Measurements from ENCODE around the gene TOB1. TPM values are rescaled to one million over a fixed set of nuclear protein-coding genes. Genes with fewer than 3 reads are reported as not detected.

Gene TOB1
- 10 to 100 TPM in 2 of 3 donors, 1 to 10 TPM in 1; 8.9 to 23.7 (median 10.3) TPM for polyA plus RNA-seq

DNA sequence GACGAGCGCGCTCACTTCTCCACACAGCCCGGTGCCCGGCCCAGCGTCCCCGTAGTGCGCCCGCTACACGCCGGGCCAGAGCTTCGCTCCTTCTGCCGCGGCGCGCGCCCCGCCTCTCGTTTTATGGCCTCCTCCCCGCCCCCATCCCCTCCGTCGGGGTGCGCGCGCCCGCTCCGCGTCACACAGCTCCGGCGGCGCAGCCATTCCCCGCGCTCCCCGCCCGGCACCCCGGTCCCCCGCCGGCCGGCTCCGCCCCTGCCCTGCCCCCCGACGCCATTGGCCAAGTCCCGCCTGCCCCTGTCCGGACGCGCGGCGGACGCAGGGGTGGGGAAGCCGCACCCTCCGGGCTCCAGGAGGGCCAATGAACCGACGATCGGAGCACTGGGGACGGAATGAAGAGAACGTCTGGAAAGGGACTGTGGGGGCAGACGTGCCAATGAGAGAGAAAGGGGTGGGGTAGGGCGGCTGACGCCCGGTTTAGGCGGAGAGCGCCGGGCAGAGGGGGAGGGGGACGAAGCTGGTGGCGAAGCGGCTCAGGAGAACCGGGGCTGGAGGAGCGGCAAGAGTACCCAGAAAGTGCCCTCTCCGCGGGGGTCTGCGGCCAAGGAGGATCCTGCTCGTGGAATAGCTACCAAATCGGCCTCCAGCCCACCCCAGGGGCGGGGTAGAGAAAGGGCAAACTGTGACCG lies at the start of gene TOB1:
Gene TOB1, minus strand, starts transcription at position 94 of the 689 bp plus-strand sequence. CDS start 2,337 bp downstream, outside the sequence.
- peak within 1 kb of the TSS; percentile 98 to 100 (median 99) for H3K4me3 Mint-ChIP-seq

DNA sequence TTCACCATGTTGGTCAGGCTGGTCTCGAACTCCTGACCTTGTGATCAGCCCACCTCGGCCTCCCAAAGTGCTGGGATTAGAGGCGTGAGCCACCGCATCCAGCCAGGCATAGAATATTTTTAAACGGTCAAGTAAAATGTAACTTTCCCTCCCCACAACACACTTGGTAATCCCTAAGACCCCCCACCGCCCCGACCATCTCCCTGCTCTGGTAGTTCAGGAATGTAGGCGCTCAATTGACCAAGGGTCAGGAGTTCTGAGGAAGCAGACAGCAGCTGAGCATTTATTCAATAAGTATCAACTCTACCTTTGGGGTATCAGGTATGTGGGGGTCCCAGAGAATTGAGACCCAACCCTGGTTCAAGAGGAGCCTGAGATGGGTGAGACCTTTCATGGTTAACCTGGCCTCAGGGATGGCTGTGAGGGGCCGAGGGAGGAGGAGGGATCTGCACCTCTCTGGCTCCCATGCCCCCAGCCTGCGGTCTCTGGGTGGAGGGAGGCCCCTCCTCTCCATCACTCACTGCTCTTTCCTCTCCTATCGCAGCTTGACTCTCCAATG lies 48.4 kb upstream of the TOB1 start:
- H3K4me1 Mint-ChIP-seq = peaks cover 28 to 29% of the 10 kb centered on the region in 2 donors
- peak overlapping the region in 1 of 6 donors; percentile 45 for H3K27ac Mint-ChIP-seq
- H3K4me3 Mint-ChIP-seq = no peak overlapping the region
- DNase-seq = no peak
- H3K36me3 Mint-ChIP-seq = no peaks in the 10 kb centered on the region
- H3K27me3 Mint-ChIP-seq (ENCODE audit: low read depth in 3 of 3) = peaks cover 8 to 11% (median 9%) of the 10 kb centered on the region in 3 donors
- no peaks in the 10 kb centered on the region for H3K9me3 Mint-ChIP-seq

More for the DNA sequence above, at the start of gene TOB1:
- H3K27ac Mint-ChIP-seq = peak within 1 kb of the TSS; percentile 95 to 99 (median 98)
- H3K4me1 Mint-ChIP-seq = peaks cover 46 to 49% of the 10 kb centered on the region in 2 donors
- peak; percentile 91 to 96 (median 93) for DNase-seq
- H3K27me3 Mint-ChIP-seq (ENCODE audit: low read depth in 3 of 3) = peaks cover 19 to 29% (median 22%) of the 10 kb centered on the region in 3 donors
- no peaks in the 10 kb centered on the region for H3K9me3 Mint-ChIP-seq
- peaks cover 0 to 14% (median 13%) of the 10 kb centered on the region in 3 donors for H3K36me3 Mint-ChIP-seq

DNA sequence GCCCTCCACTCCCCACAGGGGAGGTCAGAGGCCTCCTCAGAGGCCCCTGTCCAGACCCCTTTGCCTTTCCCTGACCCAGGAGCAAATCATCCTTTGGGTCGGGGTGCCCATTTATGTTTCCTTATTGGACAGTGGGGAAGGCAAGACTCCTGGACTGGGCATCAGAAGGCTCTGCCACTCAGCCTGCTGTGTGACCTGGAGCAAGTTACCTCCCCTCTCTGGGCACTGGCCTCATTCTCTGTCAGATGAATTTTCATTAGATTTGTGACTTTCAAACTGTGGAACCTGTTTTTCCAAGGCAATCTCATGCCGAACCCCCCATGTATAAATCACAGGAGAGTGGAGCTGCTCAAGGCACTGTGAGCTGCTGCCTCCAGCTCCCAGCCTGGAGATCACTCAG lies 47.0 kb upstream of the TOB1 start:
- no peaks in the 10 kb centered on the region for H3K9me3 Mint-ChIP-seq
- H3K27ac Mint-ChIP-seq = no peak overlapping the region
- H3K4me1 Mint-ChIP-seq = peaks cover 29% of the 10 kb centered on the region in 2 donors

DNA sequence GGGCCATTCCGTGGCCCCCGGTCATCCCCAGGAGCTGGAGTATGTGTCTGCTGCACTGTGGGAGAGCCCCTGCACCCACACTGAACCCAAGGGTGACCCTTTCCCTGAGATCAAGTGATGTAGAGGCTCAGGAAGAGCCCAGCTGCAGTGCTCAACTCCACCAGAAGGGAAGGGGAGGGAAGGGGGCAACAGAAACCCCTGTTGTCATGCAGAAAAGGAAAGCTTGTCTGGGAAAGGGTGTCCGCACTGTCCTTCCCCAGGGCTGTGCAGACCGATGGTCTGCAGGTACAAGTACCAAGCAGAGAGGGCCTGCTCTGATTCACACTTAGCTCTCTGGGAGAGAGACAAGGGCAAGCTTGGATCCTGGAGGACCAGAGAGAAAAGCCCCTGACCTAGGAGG lies 45.7 kb upstream of the TOB1 start:
- DNase-seq = no peak
- H3K36me3 Mint-ChIP-seq = peaks cover 0 to 4% (median 0%) of the 10 kb centered on the region in 3 donors
- H3K27me3 Mint-ChIP-seq (ENCODE audit: low read depth in 3 of 3) = peaks cover 9 to 12% (median 10%) of the 10 kb centered on the region in 3 donors
- no peaks in the 10 kb centered on the region for H3K9me3 Mint-ChIP-seq
- H3K4me1 Mint-ChIP-seq = peaks cover 29 to 32% of the 10 kb centered on the region in 2 donors
- H3K27ac Mint-ChIP-seq = peak overlapping the region in 2 of 6 donors; percentile 36 to 78
- H3K4me3 Mint-ChIP-seq = no peak overlapping the region

More for the DNA sequence above, 47.0 kb upstream of the TOB1 start:
- Mint-ChIP-seq H3K36me3 (peaks cover 0 to 3% (median 0%) of the 10 kb centered on the region in 3 donors), H3K4me3 (no peak overlapping the region), H3K27me3 (ENCODE audit: low read depth in 3 of 3) (peaks cover 8 to 11% (median 9%) of the 10 kb centered on the region in 3 donors)
- no peak for DNase-seq

- Mint-ChIP-seq H3K36me3 (peaks cover 0 to 4% (median 0%) of the 10 kb centered on the region in 3 donors), H3K27me3 (ENCODE audit: low read depth in 3 of 3) (peaks cover 9 to 12% (median 10%) of the 10 kb centered on the region in 3 donors), H3K4me3 (peak overlapping the region in 2 of 5 donors; percentile 18), H3K4me1 (peaks cover 29 to 32% of the 10 kb centered on the region in 2 donors), H3K9me3 (no peaks in the 10 kb centered on the region), H3K27ac (peak overlapping the region in 5 of 6 donors; percentile 64 to 100 (median 79))
- no peak for DNase-seq
Measured at GRCh38 chr17:50911450-50911849, 45.3 kb upstream of the TOB1 start.

DNA sequence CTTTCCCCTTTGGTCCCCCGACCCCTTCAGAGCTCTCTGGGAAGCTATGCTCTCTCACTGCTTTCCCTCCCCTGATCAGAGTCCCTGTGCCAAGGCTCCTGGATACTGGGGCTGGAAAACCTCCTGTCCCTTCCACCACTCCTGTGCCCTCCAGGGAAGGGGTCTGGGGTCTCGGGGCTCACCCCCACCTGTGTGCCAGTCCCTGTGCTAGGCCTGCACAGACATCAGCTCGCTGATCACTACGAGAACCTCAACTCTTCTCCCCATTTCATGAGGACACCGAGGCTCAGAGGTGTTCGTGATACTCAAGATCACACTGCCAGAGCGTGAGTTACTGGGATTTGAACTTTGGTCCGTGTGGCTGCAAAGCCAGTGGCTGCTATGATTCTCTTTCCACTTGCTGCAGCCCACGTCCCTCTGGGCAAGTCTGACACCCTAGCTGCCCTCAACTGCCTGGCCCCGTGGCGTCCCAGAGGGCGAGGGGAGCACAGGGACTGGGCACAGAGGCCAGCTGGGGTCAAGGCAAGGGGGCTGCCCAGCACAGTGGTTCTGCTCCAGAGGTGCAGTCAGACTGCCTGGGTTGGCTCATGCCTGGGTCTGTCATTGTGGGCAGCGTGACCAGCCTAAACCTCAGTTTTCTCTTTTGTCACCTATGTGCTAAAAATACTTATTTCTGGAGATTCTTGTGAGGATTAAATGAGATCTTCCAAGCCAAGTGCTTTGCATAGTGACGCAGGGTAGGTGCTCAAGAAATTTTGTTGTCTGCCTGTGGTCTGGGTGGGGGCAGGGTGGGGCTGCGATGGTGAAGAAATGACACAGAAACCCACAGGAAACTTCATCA lies 43.8 kb upstream of the TOB1 start:
- Mint-ChIP-seq H3K4me1 (peaks cover 29 to 32% of the 10 kb centered on the region in 2 donors), H3K4me3 (peak overlapping the region; percentile 54 to 69 (median 67)), H3K36me3 (peaks cover 0 to 4% (median 0%) of the 10 kb centered on the region in 3 donors), H3K27ac (peak overlapping the region; percentile 84 to 100 (median 92)), H3K9me3 (no peaks in the 10 kb centered on the region), H3K27me3 (ENCODE audit: low read depth in 3 of 3) (peaks cover 9 to 13% (median 12%) of the 10 kb centered on the region in 3 donors)
- peak; percentile 74 to 84 (median 75) for DNase-seq

GRCh38 chr17:50908860-50909764 lies 43.0 kb upstream of the TOB1 start:
- Mint-ChIP-seq H3K4me3 (peak overlapping the region in 2 of 5 donors; percentile 24 to 63), H3K4me1 (peaks cover 29 to 32% of the 10 kb centered on the region in 2 donors), H3K36me3 (peaks cover 0 to 4% (median 0%) of the 10 kb centered on the region in 3 donors), H3K27me3 (ENCODE audit: low read depth in 3 of 3) (peaks cover 9 to 12% (median 11%) of the 10 kb centered on the region in 3 donors), H3K27ac (peak overlapping the region; percentile 11 to 100 (median 92)), H3K9me3 (no peaks in the 10 kb centered on the region)
- DNase-seq = peak in 2 of 3 donors; percentile 16 to 48

GRCh38 chr17:50908140-50908859 lies 42.1 kb upstream of the TOB1 start:
- H3K36me3 Mint-ChIP-seq = peaks cover 0 to 4% (median 0%) of the 10 kb centered on the region in 3 donors
- peaks cover 29 to 32% of the 10 kb centered on the region in 2 donors for H3K4me1 Mint-ChIP-seq
- no peak for DNase-seq
- no peaks in the 10 kb centered on the region for H3K9me3 Mint-ChIP-seq
- peaks cover 9 to 14% (median 11%) of the 10 kb centered on the region in 3 donors for H3K27me3 Mint-ChIP-seq (ENCODE audit: low read depth in 3 of 3)
- H3K4me3 Mint-ChIP-seq = peak overlapping the region in 1 of 5 donors; percentile 35
- peak overlapping the region in 4 of 6 donors; percentile 71 to 97 (median 82) for H3K27ac Mint-ChIP-seq

DNA sequence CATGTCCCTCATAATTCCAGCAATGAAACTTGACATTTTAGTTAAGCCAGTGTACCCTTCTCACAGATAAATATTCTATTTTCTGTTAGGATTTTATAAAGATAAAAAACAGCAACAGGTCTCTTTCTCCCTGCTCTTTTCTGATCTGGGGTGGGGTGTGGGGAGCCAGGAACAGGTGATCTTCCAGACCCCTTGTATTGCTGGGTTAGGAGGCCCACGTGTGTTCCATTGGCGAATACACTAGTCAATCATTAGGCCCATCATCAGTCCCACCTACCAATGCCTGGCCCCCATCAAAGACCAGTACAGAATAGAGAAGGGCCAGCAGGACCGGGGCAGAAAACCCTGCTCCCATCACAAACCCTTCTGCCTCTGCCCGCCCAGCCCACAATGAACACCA lies 40.3 kb upstream of the TOB1 start:
- Mint-ChIP-seq H3K4me3 (no peak overlapping the region), H3K27me3 (ENCODE audit: low read depth in 3 of 3) (peaks cover 7 to 14% (median 11%) of the 10 kb centered on the region in 3 donors), H3K4me1 (peaks cover 27 to 32% of the 10 kb centered on the region in 2 donors), H3K36me3 (peaks cover 0 to 4% (median 0%) of the 10 kb centered on the region in 3 donors), H3K9me3 (no peaks in the 10 kb centered on the region), H3K27ac (peak overlapping the region in 1 of 6 donors; percentile 57)
- no peak for DNase-seq

- H3K36me3 Mint-ChIP-seq = peaks cover 0 to 4% (median 0%) of the 10 kb centered on the region in 3 donors
- H3K4me3 Mint-ChIP-seq = no peak overlapping the region
- peaks cover 17 to 23% of the 10 kb centered on the region in 2 donors for H3K4me1 Mint-ChIP-seq
Measured at GRCh38 chr17:50905460-50905803, 39.3 kb upstream of the TOB1 start.

DNA sequence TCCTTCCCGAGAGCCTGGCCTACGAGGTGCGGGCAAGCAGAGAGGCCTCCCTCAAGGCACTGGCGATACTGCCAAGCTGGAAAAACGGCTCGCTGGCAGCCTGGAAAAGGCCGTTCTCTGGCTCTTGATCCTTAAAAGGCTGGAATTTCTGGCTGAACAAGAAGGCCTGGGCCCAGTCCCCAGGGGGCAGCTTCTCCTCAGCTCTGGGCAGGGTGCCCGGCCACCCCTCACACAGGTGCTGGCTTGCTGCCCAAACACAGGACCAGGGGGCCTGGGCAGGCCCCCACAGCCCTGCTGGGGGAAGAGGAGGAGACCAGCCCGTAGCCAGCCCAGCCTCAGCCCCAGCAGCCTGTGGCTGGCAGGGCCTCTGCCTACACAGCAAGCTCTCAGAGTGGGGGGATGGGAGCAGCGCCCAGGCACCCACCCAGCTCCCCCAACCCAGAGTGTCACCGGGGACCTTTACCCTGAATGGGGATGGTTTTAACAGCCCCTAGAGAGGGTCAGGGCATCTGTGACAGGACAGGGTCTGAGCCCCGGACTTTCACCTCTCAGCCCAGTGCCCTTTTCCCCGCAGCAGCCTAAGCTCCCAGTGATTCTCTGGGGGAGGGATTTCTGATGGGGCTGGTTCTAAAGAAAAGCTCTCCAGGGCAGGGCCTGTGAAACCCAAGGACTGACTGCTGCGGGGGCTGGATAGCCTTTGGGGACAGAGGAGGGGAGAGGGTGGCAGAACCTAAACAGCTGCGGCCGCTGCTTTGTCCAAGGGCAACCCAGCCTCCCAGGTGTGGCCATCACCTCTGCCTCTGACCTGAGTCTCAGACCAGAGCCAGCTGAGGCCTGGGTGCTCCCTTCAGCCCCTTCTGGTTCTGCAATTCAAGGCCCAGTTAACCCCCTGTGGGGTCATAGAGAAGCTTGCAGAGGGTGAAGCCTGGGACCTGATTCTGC lies 38.6 kb upstream of the TOB1 start:
- peak overlapping the region in 2 of 6 donors; percentile 87 to 93 for H3K27ac Mint-ChIP-seq
- no peaks in the 10 kb centered on the region for H3K9me3 Mint-ChIP-seq
- DNase-seq = no peak
- peaks cover 10 to 17% of the 10 kb centered on the region in 2 donors for H3K4me1 Mint-ChIP-seq
- peaks cover 0 to 4% (median 0%) of the 10 kb centered on the region in 3 donors for H3K36me3 Mint-ChIP-seq
- H3K27me3 Mint-ChIP-seq (ENCODE audit: low read depth in 3 of 3) = peaks cover 2 to 4% (median 4%) of the 10 kb centered on the region in 3 donors
- H3K4me3 Mint-ChIP-seq = no peak overlapping the region

More at GRCh38 chr17:50905460-50905803, 39.3 kb upstream of the TOB1 start:
- Mint-ChIP-seq H3K27ac (peak overlapping the region in 1 of 6 donors; percentile 68), H3K9me3 (no peaks in the 10 kb centered on the region), H3K27me3 (ENCODE audit: low read depth in 3 of 3) (peaks cover 7 to 11% (median 11%) of the 10 kb centered on the region in 3 donors)
- DNase-seq = no peak
